Esophagus muscularis mucosa (tissue), 4 donors: ENCODE measurements around the gene CIC. TPM values are rescaled to one million over a fixed set of nuclear protein-coding genes. Genes with fewer than 3 reads are reported as not detected.

Experiments
- DNase-seq: peaks from one replicate; pipeline ENCODE4 v3.0.0-alpha.2; 2017; ENCODE audit errors: extremely low spot score
- H3K27ac ChIP-seq, 4 donors: fragments of 200-600 bp; sonication (generic); replicated peaks in 1 of 4; 1 replicate in 3 of 4; 2 replicates in 1 of 4; pipeline ENCODE4 v1.5.1; 2016 to 2019; ENCODE audit warnings: mild to moderate bottlenecking in 1 of 4
- H3K27me3 ChIP-seq, 4 donors: fragments of 200-600 bp; sonication (generic); one replicate each; pipeline versions ENCODE4 v1.5.1 to v1.6.0; 2016 to 2019
- H3K36me3 ChIP-seq, 4 donors: fragments of 200-600 bp; sonication (generic); one replicate each; pipeline ENCODE4 v1.5.1; 2016 to 2019
- H3K4me1 ChIP-seq, 4 donors: fragments of 200-600 bp; sonication (generic); one replicate each; pipeline ENCODE4 v1.5.1; 2016 to 2019
- H3K4me3 ChIP-seq, 4 donors: fragments of 200-600 bp; sonication (generic); 1 replicate in 2 of 4; 2 replicates in 2 of 4; pipeline ENCODE4 v1.5.1; 2016 to 2019; ENCODE audit warnings: mild to moderate bottlenecking in 4 of 4, moderate library complexity in 1 of 4
- H3K9me3 ChIP-seq, 4 donors: fragments of 200-600 bp; sonication (generic); 1 replicate in 3 of 4; 2 replicates in 1 of 4; pipeline ENCODE4 v1.5.1; 2016 to 2019
- EP300 ChIP-seq: sonication (generic); formaldehyde crosslinking; IDR thresholded peaks from one replicate; pipeline ENCODE4 v1.6.1; 2017; ENCODE audit warnings: antibody characterized with exemption
- POLR2A ChIP-seq: fragments of 450-650 bp; IDR thresholded peaks from one replicate; pipeline ENCODE4 v1.6.1; 2017; ENCODE audit warnings: antibody characterized with exemption, moderate library complexity, mild to moderate bottlenecking, low read depth
- POLR2AphosphoS5 ChIP-seq, 2 donors: sonication (generic); formaldehyde crosslinking; IDR thresholded peaks; one replicate each; pipeline ENCODE4 v1.6.1; 2017; ENCODE audit warnings: antibody characterized with exemption in 2 of 2
- WGBS: methylation state at CpG from one replicate; pipeline ENCODE4 v1.1.5; 2018; 5-methylcytosine and 5-hydroxymethylcytosine counted together
- intact Hi-C: fragments of 100-400 bp; cut with DNase I; formaldehyde crosslinking; loops from one replicate; pipeline ENCODE4 v1.15.1; 2023
- total RNA-seq, 4 donors: library from RNA; depleted of rRNA; stranded (reverse); fragments of >200 nt; gene quantifications; one replicate each; pipeline versions ENCODE4 v1.1.0 to v1.2.1, GENCODE V29; 2016
- TF ChIP-seq, protein P1 (sequence below), 3 experiments: fragments of 200-600 bp in 2 of 3; fragments of 450-650 bp in 1 of 3; sonication (generic) in 2 of 3; IDR thresholded peaks; one replicate each; pipeline ENCODE4 v1.5.1; 2017 to 2019; ENCODE audit warnings: antibody characterized with exemption in 3 of 3, mild to moderate bottlenecking in 2 of 3, moderate library complexity in 1 of 3

Gene CIC
- total RNA-seq, 4 donors from 2014 or later: 37.8 to 74.2 (median 56.3) TPM

DNA sequence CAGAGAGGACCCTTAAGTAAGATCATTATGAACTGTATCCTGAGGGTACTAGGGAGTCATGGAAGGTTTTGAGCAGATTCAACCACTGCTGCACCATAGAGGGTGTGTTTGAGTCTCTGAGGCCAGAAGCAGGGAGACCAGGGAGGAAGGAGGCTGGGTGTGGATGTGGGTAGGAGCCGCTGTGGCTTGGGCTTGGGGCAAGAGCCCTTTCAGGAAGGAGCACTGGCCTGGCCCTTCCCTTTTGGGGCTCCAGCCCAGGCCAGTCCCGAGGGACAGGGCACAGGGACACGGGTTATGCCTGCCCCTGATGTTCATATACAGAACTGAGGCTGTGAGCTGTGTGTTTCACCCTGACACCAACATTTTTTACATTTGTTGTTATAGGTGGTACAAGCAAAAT, 7.2 kb downstream of the CIC start:
- TF ChIP-seq POLR2AphosphoS5 (IDR thresholded peaks at IDR 0.05) (no peak), POLR2A (no peak), EP300 (no peak)
- TF ChIP-seq, protein P1, sequence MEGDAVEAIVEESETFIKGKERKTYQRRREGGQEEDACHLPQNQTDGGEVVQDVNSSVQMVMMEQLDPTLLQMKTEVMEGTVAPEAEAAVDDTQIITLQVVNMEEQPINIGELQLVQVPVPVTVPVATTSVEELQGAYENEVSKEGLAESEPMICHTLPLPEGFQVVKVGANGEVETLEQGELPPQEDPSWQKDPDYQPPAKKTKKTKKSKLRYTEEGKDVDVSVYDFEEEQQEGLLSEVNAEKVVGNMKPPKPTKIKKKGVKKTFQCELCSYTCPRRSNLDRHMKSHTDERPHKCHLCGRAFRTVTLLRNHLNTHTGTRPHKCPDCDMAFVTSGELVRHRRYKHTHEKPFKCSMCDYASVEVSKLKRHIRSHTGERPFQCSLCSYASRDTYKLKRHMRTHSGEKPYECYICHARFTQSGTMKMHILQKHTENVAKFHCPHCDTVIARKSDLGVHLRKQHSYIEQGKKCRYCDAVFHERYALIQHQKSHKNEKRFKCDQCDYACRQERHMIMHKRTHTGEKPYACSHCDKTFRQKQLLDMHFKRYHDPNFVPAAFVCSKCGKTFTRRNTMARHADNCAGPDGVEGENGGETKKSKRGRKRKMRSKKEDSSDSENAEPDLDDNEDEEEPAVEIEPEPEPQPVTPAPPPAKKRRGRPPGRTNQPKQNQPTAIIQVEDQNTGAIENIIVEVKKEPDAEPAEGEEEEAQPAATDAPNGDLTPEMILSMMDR (IDR thresholded peaks at IDR 0.05): no peak

GRCh38 chr19:42276821-42277220, 7.8 kb downstream of the CIC start:
- Histone ChIP-seq H3K4me3 (no peak overlapping the region), H3K27ac (peak overlapping the region; percentile 94 to 99 (median 98)), H3K27me3 (no peaks in the 10 kb centered on the region), H3K4me1 (peaks cover 56 to 94% (median 86%) of the 10 kb centered on the region in 4 donors), H3K9me3 (no peaks in the 10 kb centered on the region), H3K36me3 (peaks cover 21 to 51% (median 35%) of the 10 kb centered on the region in 4 donors)
- intact Hi-C loops: no loop called here
- 62% methylated on average over 4 of the region's 4 CpGs for WGBS
- DNase-seq: no peak
- no peak for TF ChIP-seq EP300
- TF ChIP-seq, protein P1 (IDR thresholded peaks at IDR 0.05): no peak
- TF ChIP-seq POLR2AphosphoS5 (IDR thresholded peaks at IDR 0.05): no peak
- TF ChIP-seq POLR2A: no peak

More for the DNA sequence above, 7.2 kb downstream of the CIC start:
- Histone ChIP-seq H3K9me3 (no peaks in the 10 kb centered on the region), H3K27ac (peak overlapping the region; percentile 94 to 99 (median 98)), H3K36me3 (peaks cover 21 to 54% (median 38%) of the 10 kb centered on the region in 4 donors), H3K4me3 (no peak overlapping the region), H3K27me3 (no peaks in the 10 kb centered on the region), H3K4me1 (peaks cover 55 to 94% (median 86%) of the 10 kb centered on the region in 4 donors)
- DNase-seq: no peak
- intact Hi-C loops: no loop called here
- WGBS: 77% methylated on average over 3 of the region's 3 CpGs

DNA sequence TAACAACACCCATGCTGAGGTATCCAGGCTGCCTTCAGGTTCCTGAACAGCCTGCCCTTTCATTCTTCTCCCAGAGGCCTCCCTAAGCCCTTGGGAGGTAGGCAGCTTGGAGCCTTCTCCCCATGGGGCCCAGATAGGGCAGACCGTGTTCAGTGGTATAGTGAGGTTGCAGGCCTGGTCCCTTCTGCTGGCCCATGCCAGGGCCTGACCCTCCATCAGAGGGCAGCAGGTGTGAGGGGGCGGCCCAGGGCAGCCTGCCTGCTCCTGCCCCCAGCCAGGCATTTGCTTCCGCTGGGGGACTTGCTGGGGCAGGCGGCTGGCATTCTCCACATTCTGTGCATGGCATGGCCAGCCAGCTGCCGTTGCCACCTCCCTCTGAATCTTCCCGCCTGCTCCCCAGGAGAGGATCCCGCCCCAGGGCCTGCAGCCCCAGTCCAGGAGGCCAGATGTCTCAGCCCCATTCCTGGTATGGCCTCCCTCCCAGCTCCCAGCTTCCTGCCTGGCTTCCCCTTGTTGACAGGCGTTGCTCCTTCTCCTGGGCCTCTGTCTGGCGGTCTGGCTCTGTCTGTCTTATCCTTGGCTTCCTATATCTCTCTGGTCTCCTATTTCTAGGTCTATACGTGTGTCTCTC, 8.9 kb downstream of the CIC start:
- intact Hi-C loops: loop anchor here (2.0 kb wide), 1 partner anchor 31 kb away; no protein-coding TSS in a partner anchor
- TF ChIP-seq EP300 (no peak), POLR2AphosphoS5 (IDR thresholded peaks at IDR 0.05) (no peak), POLR2A (no peak)
- TF ChIP-seq, protein P1 (IDR thresholded peaks at IDR 0.05): no peak
- no peaks in the 10 kb centered on the region for H3K27me3 ChIP-seq
- no peaks in the 10 kb centered on the region for H3K9me3 ChIP-seq
- peak overlapping the region in 1 of 4 donors; percentile 7 for H3K4me3 ChIP-seq
- peak overlapping the region; percentile 94 to 99 (median 98) for H3K27ac ChIP-seq
- peaks cover 67 to 95% (median 92%) of the 10 kb centered on the region in 4 donors for H3K4me1 ChIP-seq
- 19% methylated on average over 6 of the region's 10 CpGs for WGBS
- no peak for DNase-seq
- peaks cover 11 to 40% (median 23%) of the 10 kb centered on the region in 4 donors for H3K36me3 ChIP-seq

DNA sequence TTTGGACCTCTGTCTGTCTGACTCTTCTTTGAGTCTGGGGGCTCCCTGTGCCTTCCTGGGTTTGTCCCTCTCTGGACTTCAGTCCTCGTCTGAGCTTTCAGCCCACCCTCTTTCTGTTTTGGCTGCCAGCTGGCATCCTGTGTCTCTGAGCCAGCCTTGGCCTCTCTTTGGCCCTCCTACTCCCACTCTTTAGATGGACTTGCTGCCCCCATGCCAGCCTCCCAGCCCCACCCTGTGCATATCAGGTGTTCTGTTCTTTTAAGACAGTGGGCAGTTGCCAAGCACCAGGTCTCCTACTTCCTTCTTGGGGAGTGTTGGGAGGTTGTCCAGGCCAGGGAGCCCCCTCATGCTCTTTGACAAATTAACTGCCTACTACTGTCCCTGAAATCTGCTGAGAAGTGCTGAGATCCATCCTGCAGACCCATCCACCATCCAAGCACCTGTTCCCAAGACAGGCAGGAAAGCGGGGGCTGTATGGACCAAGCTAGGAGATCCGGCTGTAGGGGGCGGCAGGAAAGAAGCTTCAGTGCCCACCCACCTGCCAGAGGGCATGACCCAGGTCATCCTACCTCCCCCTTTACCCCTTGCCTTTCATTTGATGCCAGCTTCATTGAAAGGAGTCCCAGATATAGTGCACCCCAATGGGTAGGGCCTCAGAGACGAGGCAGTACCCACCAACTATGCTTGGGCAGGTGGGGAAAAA, 9.6 kb downstream of the CIC start:
- intact Hi-C loops: loop anchor here (2.0 kb wide), 1 partner anchor 32 kb away; no protein-coding TSS in a partner anchor
- Histone ChIP-seq H3K27ac (peak overlapping the region; percentile 94 to 99 (median 98)), H3K36me3 (peaks cover 5 to 33% (median 17%) of the 10 kb centered on the region in 4 donors), H3K9me3 (no peaks in the 10 kb centered on the region), H3K27me3 (no peaks in the 10 kb centered on the region), H3K4me1 (peaks cover 72 to 98% (median 96%) of the 10 kb centered on the region in 4 donors), H3K4me3 (peak overlapping the region in 2 of 4 donors; percentile 7 to 74)
- 51% methylated on average over 2 of the region's 5 CpGs for WGBS
- TF ChIP-seq POLR2AphosphoS5 (IDR thresholded peaks at IDR 0.05) (no peak), EP300 (no peak), POLR2A (no peak)
- no peak for DNase-seq
